ENCODE measurements around the gene ZPBP2.

The ZPBP2 gene

GRCh38 chr17:39868554-39868942 lies 546 bp downstream of the ZPBP2 start:
- no peak overlapping the region for H2AK5ac ChIP-seq (ENCODE audit: low read depth, low read length)
- no peak overlapping the region for H3K4ac ChIP-seq (ENCODE audit: low read length)
- H3K9ac ChIP-seq (ENCODE audit: low read depth, low read length, poor library complexity): no peak overlapping the region
- no peaks in the 10 kb centered on the region for H3K79me1 ChIP-seq (ENCODE audit: low read depth, low read length)
- WGBS, 2 donors (ENCODE audit: extremely low coverage in 2 of 2, insufficient read length in 2 of 2, insufficient replicate concordance in 1 of 2): no CpG with 5 or more reads among the region's 17 CpGs
- no peak overlapping the region for H3K27ac ChIP-seq (replicated peaks; ENCODE audit: low read length)
- H3K18ac ChIP-seq (ENCODE audit: low read length): no peak overlapping the region
- H2BK15ac ChIP-seq (ENCODE audit: low read length): no peak overlapping the region
- H3K4me1 ChIP-seq (ENCODE audit: control insufficient read depth in 2 of 2, insufficient read depth in 1 of 2, low read depth in 1 of 2, low read length in 2 of 2): no peaks in the 10 kb centered on the region
- no peak overlapping the region for H3K4me2 ChIP-seq (ENCODE audit: insufficient read depth, low read length, poor library complexity, severe bottlenecking)
- no peak overlapping the region for H4K91ac ChIP-seq (ENCODE audit: low read depth, low read length, poor library complexity)
- peaks cover 4 to 60% (median 23%) of the 10 kb centered on the region in 3 experiments for H3K27me3 ChIP-seq (ENCODE audit: control insufficient read depth in 3 of 3, insufficient read depth in 3 of 3, low read depth in 1 of 3, low read length in 3 of 3)
- H3K9me3 ChIP-seq (replicated peaks in 1 of 2; ENCODE audit: control insufficient read depth in 2 of 2, insufficient read depth in 1 of 2, low read depth in 1 of 2, low read length in 2 of 2): peaks cover 2% of the 10 kb centered on the region in 2 donors
- no peak overlapping the region for H2BK120ac ChIP-seq (ENCODE audit: low read depth, low read length)
- H2BK12ac ChIP-seq (ENCODE audit: low read length): no peak overlapping the region
- H3K23ac ChIP-seq (ENCODE audit: low read depth, low read length, poor library complexity): no peak overlapping the region
- no peaks in the 10 kb centered on the region for H3K36me3 ChIP-seq (replicated peaks in 1 of 2; ENCODE audit: control insufficient read depth in 2 of 2, insufficient read depth in 2 of 2, low read length in 2 of 2)
- no peak overlapping the region for H4K8ac ChIP-seq (ENCODE audit: low read depth, low read length)
- no peak overlapping the region for H2AFZ ChIP-seq (ENCODE audit: low read length)
- no peak overlapping the region for H3K14ac ChIP-seq (ENCODE audit: low read length)
- H3K4me3 ChIP-seq (ENCODE audit: low read length in 2 of 2): no peak overlapping the region
- no peak overlapping the region for H2BK5ac ChIP-seq (ENCODE audit: low read length)
- no peak for DNase-seq (ENCODE audit: low spot score)

- Histone ChIP-seq H4K91ac (ENCODE audit: low read depth, low read length, poor library complexity) (no peak overlapping the region), H3K9ac (ENCODE audit: low read depth, low read length, poor library complexity) (no peak overlapping the region), H3K4me3 (ENCODE audit: low read length in 2 of 2) (no peak overlapping the region), H3K27ac (replicated peaks; ENCODE audit: low read length) (no peak overlapping the region), H3K79me1 (ENCODE audit: low read depth, low read length) (no peaks in the 10 kb centered on the region), H2BK12ac (ENCODE audit: low read length) (no peak overlapping the region), H3K14ac (ENCODE audit: low read length) (no peak overlapping the region), H2AFZ (ENCODE audit: low read length) (no peak overlapping the region), H3K23ac (ENCODE audit: low read depth, low read length, poor library complexity) (no peak overlapping the region), H3K9me3 (replicated peaks in 1 of 2; ENCODE audit: control insufficient read depth in 2 of 2, insufficient read depth in 1 of 2, low read depth in 1 of 2, low read length in 2 of 2) (no peaks in the 10 kb centered on the region), H2AK5ac (ENCODE audit: low read depth, low read length) (no peak overlapping the region), H3K4me2 (ENCODE audit: insufficient read depth, low read length, poor library complexity, severe bottlenecking) (no peak overlapping the region), H3K36me3 (replicated peaks in 1 of 2; ENCODE audit: control insufficient read depth in 2 of 2, insufficient read depth in 2 of 2, low read length in 2 of 2) (no peaks in the 10 kb centered on the region), H3K27me3 (ENCODE audit: control insufficient read depth in 3 of 3, insufficient read depth in 3 of 3, low read depth in 1 of 3, low read length in 3 of 3) (peaks cover 0 to 42% (median 3%) of the 10 kb centered on the region in 3 experiments), H2BK5ac (ENCODE audit: low read length) (no peak overlapping the region), H2BK15ac (ENCODE audit: low read length) (no peak overlapping the region), H4K8ac (ENCODE audit: low read depth, low read length) (no peak overlapping the region), H3K4ac (ENCODE audit: low read length) (no peak overlapping the region), H2BK120ac (ENCODE audit: low read depth, low read length) (no peak overlapping the region), H3K18ac (ENCODE audit: low read length) (no peak overlapping the region), H3K4me1 (ENCODE audit: control insufficient read depth in 2 of 2, insufficient read depth in 1 of 2, low read depth in 1 of 2, low read length in 2 of 2) (no peaks in the 10 kb centered on the region)
- no peak for DNase-seq (ENCODE audit: low spot score)
- no CpG with 5 or more reads among the region's 1 CpG for WGBS, 2 donors (ENCODE audit: extremely low coverage in 2 of 2, insufficient read length in 2 of 2, insufficient replicate concordance in 1 of 2)
Observed at GRCh38 chr17:39870776-39871175, 2.8 kb downstream of the ZPBP2 start.

- no peak overlapping the region for H2BK15ac ChIP-seq (ENCODE audit: low read length)
- no peak overlapping the region for H3K18ac ChIP-seq (ENCODE audit: low read length)
- no peak overlapping the region for H2AFZ ChIP-seq (ENCODE audit: low read length)
- no peak overlapping the region for H3K9ac ChIP-seq (ENCODE audit: low read depth, low read length, poor library complexity)
- no peak overlapping the region for H2AK5ac ChIP-seq (ENCODE audit: low read depth, low read length)
- H3K4me1 ChIP-seq (ENCODE audit: control insufficient read depth in 2 of 2, insufficient read depth in 1 of 2, low read depth in 1 of 2, low read length in 2 of 2): no peaks in the 10 kb centered on the region
- no peak overlapping the region for H3K23ac ChIP-seq (ENCODE audit: low read depth, low read length, poor library complexity)
- WGBS, 2 donors (ENCODE audit: extremely low coverage in 2 of 2, insufficient read length in 2 of 2, insufficient replicate concordance in 1 of 2): no CpG with 5 or more reads among the region's 2 CpGs
- no peak overlapping the region for H3K27ac ChIP-seq (replicated peaks; ENCODE audit: low read length)
- H3K4me2 ChIP-seq (ENCODE audit: insufficient read depth, low read length, poor library complexity, severe bottlenecking): no peak overlapping the region
- no peak overlapping the region for H2BK5ac ChIP-seq (ENCODE audit: low read length)
- H3K36me3 ChIP-seq (replicated peaks in 1 of 2; ENCODE audit: control insufficient read depth in 2 of 2, insufficient read depth in 2 of 2, low read length in 2 of 2): no peaks in the 10 kb centered on the region
- H3K4me3 ChIP-seq (ENCODE audit: low read length in 2 of 2): no peak overlapping the region
- no peak overlapping the region for H3K14ac ChIP-seq (ENCODE audit: low read length)
- DNase-seq (ENCODE audit: low spot score): no peak
- no peaks in the 10 kb centered on the region for H3K79me1 ChIP-seq (ENCODE audit: low read depth, low read length)
- no peak overlapping the region for H2BK120ac ChIP-seq (ENCODE audit: low read depth, low read length)
- no peak overlapping the region for H3K4ac ChIP-seq (ENCODE audit: low read length)
- peaks cover 0 to 39% (median 0%) of the 10 kb centered on the region in 3 experiments for H3K27me3 ChIP-seq (ENCODE audit: control insufficient read depth in 3 of 3, insufficient read depth in 3 of 3, low read depth in 1 of 3, low read length in 3 of 3)
- no peaks in the 10 kb centered on the region for H3K9me3 ChIP-seq (replicated peaks in 1 of 2; ENCODE audit: control insufficient read depth in 2 of 2, insufficient read depth in 1 of 2, low read depth in 1 of 2, low read length in 2 of 2)
- H4K8ac ChIP-seq (ENCODE audit: low read depth, low read length): no peak overlapping the region
- no peak overlapping the region for H4K91ac ChIP-seq (ENCODE audit: low read depth, low read length, poor library complexity)
- H2BK12ac ChIP-seq (ENCODE audit: low read length): no peak overlapping the region
Observed at GRCh38 chr17:39871801-39872200, 3.8 kb downstream of the ZPBP2 start.

- Histone ChIP-seq H2BK120ac (ENCODE audit: low read depth, low read length) (no peak overlapping the region), H3K18ac (ENCODE audit: low read length) (no peak overlapping the region), H3K23ac (ENCODE audit: low read depth, low read length, poor library complexity) (no peak overlapping the region), H3K4ac (ENCODE audit: low read length) (no peak overlapping the region), H4K8ac (ENCODE audit: low read depth, low read length) (no peak overlapping the region), H3K4me2 (ENCODE audit: insufficient read depth, low read length, poor library complexity, severe bottlenecking) (no peak overlapping the region), H3K9ac (ENCODE audit: low read depth, low read length, poor library complexity) (no peak overlapping the region), H3K27me3 (ENCODE audit: control insufficient read depth in 3 of 3, insufficient read depth in 3 of 3, low read depth in 1 of 3, low read length in 3 of 3) (peaks cover 0 to 36% (median 0%) of the 10 kb centered on the region in 3 experiments), H3K9me3 (replicated peaks in 1 of 2; ENCODE audit: control insufficient read depth in 2 of 2, insufficient read depth in 1 of 2, low read depth in 1 of 2, low read length in 2 of 2) (no peaks in the 10 kb centered on the region), H2BK15ac (ENCODE audit: low read length) (no peak overlapping the region), H3K27ac (replicated peaks; ENCODE audit: low read length) (no peak overlapping the region), H2BK12ac (ENCODE audit: low read length) (no peak overlapping the region), H3K4me1 (ENCODE audit: control insufficient read depth in 2 of 2, insufficient read depth in 1 of 2, low read depth in 1 of 2, low read length in 2 of 2) (no peaks in the 10 kb centered on the region), H2AFZ (ENCODE audit: low read length) (no peak overlapping the region), H2AK5ac (ENCODE audit: low read depth, low read length) (no peak overlapping the region), H3K79me1 (ENCODE audit: low read depth, low read length) (no peaks in the 10 kb centered on the region), H3K14ac (ENCODE audit: low read length) (no peak overlapping the region), H3K4me3 (ENCODE audit: low read length in 2 of 2) (no peak overlapping the region), H4K91ac (ENCODE audit: low read depth, low read length, poor library complexity) (no peak overlapping the region), H2BK5ac (ENCODE audit: low read length) (no peak overlapping the region), H3K36me3 (replicated peaks in 1 of 2; ENCODE audit: control insufficient read depth in 2 of 2, insufficient read depth in 2 of 2, low read length in 2 of 2) (no peaks in the 10 kb centered on the region)
- no peak for DNase-seq (ENCODE audit: low spot score)
- WGBS, 2 donors (ENCODE audit: extremely low coverage in 2 of 2, insufficient read length in 2 of 2, insufficient replicate concordance in 1 of 2): no CpG with 5 or more reads among the region's 2 CpGs
Observed at GRCh38 chr17:39872751-39873150, 4.7 kb downstream of the ZPBP2 start.

Measured in neuronal stem cell (in vitro differentiated cells).